Measurements from ENCODE around the gene BASP1. TPM values are rescaled to one million over a fixed set of nuclear protein-coding genes. Genes with fewer than 3 reads are reported as not detected.

The BASP1 gene
- total and polyA plus RNA-seq, 7 donors, result 0.64 to 1.9 (median 1.1) TPM

DNA sequence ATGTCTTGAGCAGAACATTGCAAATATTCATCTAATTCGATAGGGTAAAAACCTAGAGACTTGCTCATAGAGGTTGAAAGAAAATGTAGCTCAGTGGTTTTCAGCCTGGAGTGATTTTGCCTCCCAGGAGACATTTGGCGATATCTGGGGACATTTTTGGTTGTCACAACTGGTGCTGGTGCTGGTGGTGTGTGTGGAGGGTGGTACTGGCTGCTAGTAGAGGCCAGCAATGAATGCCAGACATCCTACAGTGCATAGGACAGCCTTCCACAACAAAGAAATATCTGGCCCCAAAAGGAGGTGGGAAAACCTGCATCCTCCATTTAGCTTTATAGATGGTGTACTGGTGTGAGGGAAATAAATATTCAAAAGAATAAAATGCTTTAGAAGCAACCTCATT is 2.1 kb upstream of the BASP1 start:
- Histone ChIP-seq H3K4me1 (no peaks in the 10 kb centered on the region), H3K4me3 (no peak overlapping the region), H3K36me3 (ENCODE audit: insufficient read depth in 1 of 2, low read depth in 1 of 2) (no peaks in the 10 kb centered on the region), H3K27me3 (ENCODE audit: insufficient read depth in 3 of 3, low read length in 2 of 3) (peaks cover 0 to 41% (median 17%) of the 10 kb centered on the region in 3 donors), H3K27ac (no peak overlapping the region), H3K9me3 (no peaks in the 10 kb centered on the region)
- 63 to 69% (median 66%) methylated on average over 2 of the region's 2 CpGs for WGBS, 3 donors
- TF ChIP-seq, protein P1, sequence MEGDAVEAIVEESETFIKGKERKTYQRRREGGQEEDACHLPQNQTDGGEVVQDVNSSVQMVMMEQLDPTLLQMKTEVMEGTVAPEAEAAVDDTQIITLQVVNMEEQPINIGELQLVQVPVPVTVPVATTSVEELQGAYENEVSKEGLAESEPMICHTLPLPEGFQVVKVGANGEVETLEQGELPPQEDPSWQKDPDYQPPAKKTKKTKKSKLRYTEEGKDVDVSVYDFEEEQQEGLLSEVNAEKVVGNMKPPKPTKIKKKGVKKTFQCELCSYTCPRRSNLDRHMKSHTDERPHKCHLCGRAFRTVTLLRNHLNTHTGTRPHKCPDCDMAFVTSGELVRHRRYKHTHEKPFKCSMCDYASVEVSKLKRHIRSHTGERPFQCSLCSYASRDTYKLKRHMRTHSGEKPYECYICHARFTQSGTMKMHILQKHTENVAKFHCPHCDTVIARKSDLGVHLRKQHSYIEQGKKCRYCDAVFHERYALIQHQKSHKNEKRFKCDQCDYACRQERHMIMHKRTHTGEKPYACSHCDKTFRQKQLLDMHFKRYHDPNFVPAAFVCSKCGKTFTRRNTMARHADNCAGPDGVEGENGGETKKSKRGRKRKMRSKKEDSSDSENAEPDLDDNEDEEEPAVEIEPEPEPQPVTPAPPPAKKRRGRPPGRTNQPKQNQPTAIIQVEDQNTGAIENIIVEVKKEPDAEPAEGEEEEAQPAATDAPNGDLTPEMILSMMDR (IDR thresholded peaks at IDR 0.05), result no peak
- DNase-seq (no peak), ATAC-seq (no peak)
- intact Hi-C loops (cut with DNase I), result loop anchor here (5.0 to 10.0 kb wide), 2 partner anchors 1097 to 1479 kb away; no protein-coding TSS in a partner anchor

DNA sequence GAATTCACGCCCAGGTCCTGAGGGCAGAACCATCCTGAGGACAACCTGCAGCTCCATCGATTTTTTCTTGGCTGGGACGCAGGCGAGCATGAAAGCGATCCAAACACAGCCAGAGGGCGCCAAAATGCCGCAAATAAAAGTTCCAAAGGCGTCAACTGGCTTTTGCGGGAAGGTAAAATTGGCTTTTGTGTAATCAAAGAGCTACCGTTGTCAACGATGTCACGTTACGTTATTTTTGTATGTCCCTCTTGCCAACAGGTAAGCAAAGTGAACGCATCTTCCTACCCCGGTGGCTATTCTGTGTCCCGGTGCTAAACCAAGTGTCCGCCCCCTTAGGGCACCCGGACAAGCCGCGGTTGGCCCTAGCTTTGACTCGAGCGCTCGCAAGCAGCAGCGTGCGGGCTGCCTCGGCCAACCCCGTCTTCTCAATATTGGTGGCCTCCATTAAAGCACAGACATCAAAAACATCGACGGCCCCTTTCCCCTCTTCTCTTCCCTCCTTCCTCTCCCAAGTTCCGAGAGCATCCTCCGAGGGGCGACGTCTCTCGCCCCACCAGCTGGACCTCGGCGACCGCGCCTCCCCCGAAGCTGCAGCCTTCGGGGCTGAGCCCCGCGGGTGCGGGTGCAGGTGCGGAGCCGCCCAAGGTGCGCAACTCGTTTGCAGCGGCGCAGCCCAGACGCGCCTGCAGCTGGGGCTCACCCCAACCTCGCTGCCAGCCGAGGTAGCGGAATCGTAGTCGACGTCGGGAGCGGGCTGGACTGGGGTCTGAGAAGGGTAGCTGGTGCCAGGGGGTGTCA is 1.1 kb upstream of the BASP1 start:
- ATAC-seq (peak in 3 of 4 donors; percentile 42 to 67 (median 48)), DNase-seq (peak; percentile 71 to 78)
- intact Hi-C loops (cut with DNase I), result loop anchor here (2.0 to 10.0 kb wide), 3 partner anchors 1096 to 1478 kb away; no protein-coding TSS in a partner anchor
- H3K4me3 ChIP-seq, result peak overlapping the region; percentile 29
- TF ChIP-seq, protein P1 (IDR thresholded peaks at IDR 0.05), result peak; percentile 62
- no peaks in the 10 kb centered on the region for H3K36me3 ChIP-seq (ENCODE audit: insufficient read depth in 1 of 2, low read depth in 1 of 2)
- peaks cover 0 to 49% (median 17%) of the 10 kb centered on the region in 3 donors for H3K27me3 ChIP-seq (ENCODE audit: insufficient read depth in 3 of 3, low read length in 2 of 3)
- no peaks in the 10 kb centered on the region for H3K4me1 ChIP-seq
- no peaks in the 10 kb centered on the region for H3K9me3 ChIP-seq
- WGBS, 3 donors, result 1 to 2% (median 2%) methylated on average over 55 to 59 of the region's 59 CpGs
- H3K27ac ChIP-seq, result no peak overlapping the region

DNA sequence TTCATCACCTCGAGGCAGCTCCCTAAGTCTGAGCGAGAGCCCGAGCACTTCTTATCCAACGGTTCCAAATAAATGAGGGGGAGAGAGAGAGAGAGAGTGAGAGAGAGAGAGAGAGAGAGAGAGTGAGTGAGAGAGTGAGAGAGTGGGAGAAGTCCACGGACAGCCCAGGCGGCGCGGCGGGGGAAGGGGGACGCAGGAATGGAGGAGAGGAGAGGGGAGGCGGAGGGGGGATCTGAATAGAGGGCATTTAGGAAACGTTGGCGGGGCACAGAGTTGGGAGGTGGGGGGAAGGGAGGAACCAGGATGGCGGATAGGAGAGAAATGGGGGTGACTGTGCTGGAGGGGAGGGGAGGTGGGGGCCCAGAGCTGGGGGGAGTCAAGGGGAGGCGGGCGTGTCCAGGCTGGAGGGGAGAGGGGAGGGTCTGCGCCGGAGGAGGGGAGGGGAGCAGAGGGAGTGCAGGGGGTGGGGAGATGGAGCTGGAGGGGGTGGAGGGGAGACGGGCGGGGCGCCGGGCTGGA is 398 bp upstream of the BASP1 start:
- intact Hi-C loops (cut with DNase I), result loop anchor here (2.0 to 10.0 kb wide), 3 partner anchors 1095 to 1478 kb away; no protein-coding TSS in a partner anchor
- H3K36me3 ChIP-seq (ENCODE audit: insufficient read depth in 1 of 2, low read depth in 1 of 2), result no peaks in the 10 kb centered on the region
- no peak overlapping the region for H3K27ac ChIP-seq
- peaks cover 0 to 49% (median 17%) of the 10 kb centered on the region in 3 donors for H3K27me3 ChIP-seq (ENCODE audit: insufficient read depth in 3 of 3, low read length in 2 of 3)
- H3K4me1 ChIP-seq, result no peaks in the 10 kb centered on the region
- DNase-seq, result peak in 1 of 2 donors; percentile 53
- peak overlapping the region; percentile 62 for H3K4me3 ChIP-seq
- 1 to 2% (median 1%) methylated on average over 13 to 22 of the region's 22 CpGs for WGBS, 3 donors
- TF ChIP-seq, protein P1 (IDR thresholded peaks at IDR 0.05), result no peak
- no peak for ATAC-seq
- H3K9me3 ChIP-seq, result no peaks in the 10 kb centered on the region

DNA sequence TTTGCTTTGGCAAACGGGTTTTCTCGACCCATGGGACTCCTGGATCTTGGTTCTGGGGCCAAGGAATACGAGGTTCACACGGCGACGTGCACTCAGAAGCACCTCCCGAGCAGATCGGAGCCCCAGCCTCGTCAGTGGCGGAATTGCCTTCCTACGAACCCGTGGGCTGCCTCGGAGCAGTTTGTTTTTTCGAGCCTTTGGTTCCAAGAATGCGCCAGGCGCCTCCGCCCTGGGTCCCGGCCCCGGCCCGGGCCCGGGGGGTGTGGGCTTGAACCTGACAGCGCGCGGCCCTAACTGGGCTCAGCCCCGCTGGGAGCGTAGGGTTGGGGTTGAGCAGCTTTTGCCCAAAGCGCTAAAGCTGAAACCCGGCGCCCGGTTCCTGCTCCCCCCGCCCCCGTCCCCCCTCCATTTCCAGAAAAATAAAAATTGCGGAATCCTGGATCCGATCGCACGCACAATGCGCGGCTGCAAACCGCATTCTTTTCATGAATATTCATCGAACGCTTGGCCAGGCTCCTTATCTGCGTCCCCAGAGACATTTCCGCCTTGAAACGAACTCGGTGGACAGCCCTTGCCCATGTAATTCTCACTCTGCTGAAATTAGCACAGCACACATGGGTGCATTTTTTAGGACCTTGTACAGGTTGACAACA is 1.0 kb downstream of the BASP1 start:
- Histone ChIP-seq H3K4me3 (peak overlapping the region; percentile 62), H3K27me3 (ENCODE audit: insufficient read depth in 3 of 3, low read length in 2 of 3) (peaks cover 0 to 54% (median 17%) of the 10 kb centered on the region in 3 donors), H3K36me3 (ENCODE audit: insufficient read depth in 1 of 2, low read depth in 1 of 2) (no peaks in the 10 kb centered on the region), H3K4me1 (no peaks in the 10 kb centered on the region), H3K9me3 (no peaks in the 10 kb centered on the region), H3K27ac (no peak overlapping the region)
- ATAC-seq (peak in 1 of 4 donors; percentile 22), DNase-seq (peak; percentile 47 to 48)
- TF ChIP-seq, protein P1 (IDR thresholded peaks at IDR 0.05), result no peak
- 0 to 1% (median 1%) methylated on average over 43 to 45 of the region's 45 CpGs for WGBS, 3 donors
- intact Hi-C loops (cut with DNase I), result loop anchor here (5.0 to 10.0 kb wide), 2 partner anchors 1094 to 1476 kb away; no protein-coding TSS in a partner anchor
